NOMO-1 treated with dmso at 0.1 percent for 144 hours (cell line): ENCODE data around the gene FAM161B.
A peak's percentile ranks its signal among the peaks of the same experiment; 100 is the strongest.
"Not testable (repeated sequence)": the region's sequence is repeated elsewhere in the genome, so short reads cannot be mapped to it uniquely, and the experiment has no call there.

Experiments used
- DNase-seq: peaks from one replicate; lab custom pipeline; 2025; ENCODE audit not compliant: unreplicated experiment; lab: John Stamatoyannopoulos, UW

Gene FAM161B

DNA sequence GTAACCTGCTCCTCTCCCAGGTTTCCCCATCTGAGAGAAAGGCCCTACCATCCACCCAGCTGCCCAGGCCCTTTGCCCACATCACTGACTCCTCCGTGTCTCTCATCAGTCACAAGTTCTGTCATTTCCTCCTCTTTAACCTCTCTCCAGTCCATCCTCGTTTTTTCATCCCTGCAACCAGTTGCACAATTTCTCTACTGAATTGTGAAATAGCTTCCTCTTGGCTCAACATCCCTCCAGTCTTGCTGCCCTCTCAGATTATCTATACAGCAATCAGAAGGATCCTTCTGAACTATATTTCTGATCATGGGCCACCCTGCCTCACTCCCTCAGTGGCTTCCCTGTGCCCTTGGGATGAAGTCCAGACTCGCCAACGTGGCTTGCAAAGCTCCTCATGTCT is 6.8 kb downstream of the FAM161B start:
- DNase-seq = peak; percentile 91

DNA sequence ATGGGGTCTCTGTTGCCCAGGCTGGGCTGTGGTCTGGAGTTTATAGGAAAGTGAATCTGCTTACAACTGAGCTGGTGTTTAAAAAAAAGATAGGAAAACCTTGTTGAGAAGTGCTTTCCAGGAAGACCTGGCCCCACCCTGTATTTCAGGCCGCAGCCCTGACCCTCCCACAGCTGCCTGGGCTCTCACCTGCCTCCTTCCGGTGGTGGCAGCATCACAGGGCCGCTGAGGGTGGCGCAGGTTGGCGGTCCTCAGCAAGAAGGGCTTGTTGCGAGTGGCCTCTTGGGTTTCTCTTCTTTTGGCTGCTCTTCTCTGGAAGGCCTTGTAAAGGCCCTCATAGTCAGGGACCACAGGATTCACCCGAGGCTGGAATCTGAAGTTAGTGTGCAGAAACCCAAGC is 7.7 kb downstream of the FAM161B start:
- no peak for DNase-seq

DNA sequence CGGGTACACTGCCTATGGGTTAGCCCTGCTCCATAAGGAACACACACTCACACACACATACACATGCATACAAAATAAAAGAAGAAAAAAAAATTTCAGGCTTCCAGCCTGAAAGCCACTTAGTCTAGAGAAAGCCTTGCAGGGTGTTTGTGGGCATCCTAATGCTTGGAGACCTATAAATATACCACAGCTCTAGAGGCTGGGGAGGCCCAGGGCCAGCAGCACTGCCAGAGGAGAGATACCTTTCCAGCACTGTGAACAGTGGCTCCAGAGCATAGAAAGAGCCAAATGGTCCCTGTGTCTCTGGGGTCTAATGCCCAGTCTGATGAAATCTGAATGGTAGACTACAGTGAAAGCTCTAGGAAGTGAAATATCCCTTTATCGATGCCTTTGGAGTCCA is 12.9 kb downstream of the FAM161B start:
- DNase-seq = no peak

DNA sequence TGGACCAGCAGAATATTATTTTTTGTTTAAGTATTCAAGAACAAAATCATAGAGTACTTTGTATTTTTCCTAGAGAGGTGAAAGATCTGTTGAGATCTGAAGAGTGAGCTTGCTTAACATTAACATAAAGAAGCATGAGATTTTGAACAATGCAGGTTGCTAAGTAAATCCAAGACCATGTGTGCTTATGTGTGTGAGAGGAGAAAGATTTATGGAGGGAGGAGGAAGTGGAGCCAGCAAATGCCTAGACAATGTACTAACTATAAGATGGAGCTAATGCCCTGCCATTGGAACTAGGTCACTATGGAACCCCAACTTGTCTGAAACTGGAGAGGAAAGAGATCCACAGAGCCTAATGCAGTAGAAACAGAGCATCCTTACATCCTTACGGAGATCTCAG is 13.3 kb downstream of the FAM161B start:
- no peak for DNase-seq

DNA sequence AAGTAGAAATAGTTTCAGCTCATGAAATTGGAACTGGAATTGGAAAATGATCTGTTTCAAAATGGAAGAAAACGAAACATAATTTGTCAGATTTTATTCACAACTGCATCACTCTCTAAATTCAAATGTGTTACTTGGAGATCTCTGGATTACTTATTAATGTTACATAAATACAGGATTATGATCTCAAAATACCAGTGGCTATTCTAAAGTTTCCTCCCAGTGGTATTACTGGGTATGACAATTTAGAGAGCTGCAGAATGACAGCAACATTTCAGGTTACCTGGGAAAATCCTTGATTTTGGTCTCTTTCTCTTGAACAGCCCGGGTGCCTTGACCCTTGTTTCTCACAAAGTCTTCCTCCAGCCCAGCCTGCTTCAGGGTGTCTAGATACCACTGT is 14.2 kb downstream of the FAM161B start:
- no peak for DNase-seq

DNA sequence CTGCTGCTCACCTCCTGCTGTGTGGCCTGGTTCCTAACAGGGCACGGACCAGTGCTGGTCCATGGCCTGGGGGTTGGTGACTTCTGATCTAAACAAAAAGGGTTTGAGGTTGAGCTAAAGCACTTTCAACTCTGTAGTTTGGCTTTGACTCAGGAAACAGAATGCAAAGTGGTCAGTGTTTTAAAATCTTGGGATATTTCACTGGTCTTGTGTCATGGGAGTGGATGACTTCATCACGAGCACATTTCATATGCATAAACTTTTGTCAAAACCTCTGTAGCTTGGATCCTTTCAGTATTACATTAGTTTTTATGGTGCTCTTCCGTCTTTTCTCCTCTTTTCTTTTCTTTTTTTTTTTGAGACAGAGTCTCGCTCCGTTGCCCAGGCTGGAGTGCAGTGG is 25.6 kb downstream of the FAM161B start:
- DNase-seq = no peak

DNA sequence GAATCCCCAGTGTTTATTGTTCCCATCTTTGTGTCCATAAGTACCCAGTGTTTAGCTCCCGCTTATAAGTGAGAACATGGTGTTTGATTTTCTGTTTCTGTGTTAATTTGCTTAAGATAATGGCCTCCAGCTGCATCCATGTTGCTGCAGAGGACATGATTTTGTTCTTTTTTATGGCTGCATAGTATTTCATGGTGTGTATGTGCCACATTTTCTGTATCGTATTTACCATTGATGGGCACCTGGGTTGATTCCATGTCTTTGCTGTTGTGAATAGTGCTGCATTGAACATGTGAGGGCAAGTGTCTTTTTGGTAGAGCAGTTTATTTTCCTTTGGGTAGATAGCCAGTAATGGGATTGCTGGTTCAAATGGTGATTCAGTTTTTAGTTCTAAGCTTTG is 30.4 kb downstream of the FAM161B start:
- DNase-seq = not testable (repeated sequence)

DNA sequence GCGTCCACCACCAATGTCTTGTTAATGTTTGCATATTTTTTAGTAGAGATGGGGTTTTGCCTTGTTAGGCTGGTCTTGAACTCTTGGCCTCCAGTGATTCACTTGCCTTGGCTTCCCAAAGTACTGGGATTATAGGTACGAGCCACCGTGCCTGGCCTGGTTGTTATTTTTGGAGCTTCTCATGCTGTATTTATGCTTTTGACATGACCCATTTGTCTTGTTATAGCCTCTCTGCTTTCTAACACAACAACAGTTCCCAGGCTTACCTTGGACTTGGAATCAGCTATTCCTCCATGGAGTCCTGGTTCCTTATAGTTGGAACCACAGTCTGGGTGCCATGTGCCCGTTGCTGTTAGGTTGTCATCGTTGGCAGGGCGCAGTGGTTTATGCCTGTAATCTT is 33.6 kb downstream of the FAM161B start:
- no peak for DNase-seq

DNA sequence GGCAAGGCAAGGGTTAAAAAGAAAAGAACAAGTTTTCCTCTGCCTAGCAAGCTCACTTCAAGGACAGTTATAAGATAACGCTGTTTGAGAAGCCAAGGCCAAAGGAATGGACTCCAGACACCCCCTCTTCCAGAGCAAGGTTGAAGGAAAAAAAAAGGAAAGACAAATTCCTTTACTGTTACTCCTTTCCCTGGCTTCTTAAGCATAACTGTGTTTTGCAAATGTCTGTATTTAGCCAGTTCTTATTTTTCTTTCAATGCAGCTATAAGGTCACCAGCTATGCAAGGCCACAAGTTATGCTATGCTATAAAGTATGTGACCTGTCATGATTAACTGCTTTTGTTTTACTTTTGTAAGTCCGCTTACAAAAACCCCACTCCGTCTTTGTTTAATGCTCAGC is 36.6 kb downstream of the FAM161B start:
- DNase-seq = no peak

DNA sequence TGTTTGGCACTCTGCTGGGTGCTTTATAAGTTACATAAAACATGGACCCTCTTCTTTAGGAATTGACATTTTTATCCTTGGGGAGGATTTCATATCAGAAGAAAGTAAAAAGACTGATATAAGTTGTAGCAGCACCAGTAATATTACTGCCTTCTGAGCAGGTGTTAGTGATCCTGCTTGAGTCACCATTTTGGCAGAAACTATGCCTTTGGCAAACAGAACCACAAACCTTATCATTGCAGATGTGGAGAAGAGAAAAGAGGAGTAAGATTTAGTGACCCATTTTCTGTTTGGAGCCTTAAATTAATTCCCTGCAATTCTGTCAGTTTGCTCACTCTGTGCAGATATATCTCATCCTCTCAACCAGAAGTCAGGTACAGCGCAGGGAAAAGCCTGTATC is 40.2 kb downstream of the FAM161B start:
- no peak for DNase-seq

DNA sequence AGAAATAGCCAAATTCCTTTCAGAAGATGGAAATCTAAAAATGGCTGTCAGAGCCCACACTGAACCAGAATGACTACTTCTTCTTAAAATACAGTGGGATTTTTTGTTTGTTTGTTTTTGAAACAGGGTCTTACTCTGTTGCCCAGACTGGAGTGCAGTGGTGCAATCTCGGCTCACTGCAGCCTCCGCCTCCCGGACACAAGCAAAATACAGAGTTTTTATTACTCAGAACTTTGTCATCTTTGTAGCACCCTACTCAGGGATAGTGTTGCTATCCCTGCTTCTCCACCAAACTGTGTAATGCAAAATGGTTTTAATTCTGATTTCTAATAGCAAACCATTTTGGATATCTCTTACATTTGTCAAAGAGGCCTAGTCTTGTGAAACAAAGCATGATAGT is 46.9 kb downstream of the FAM161B start:
- DNase-seq = no peak

DNA sequence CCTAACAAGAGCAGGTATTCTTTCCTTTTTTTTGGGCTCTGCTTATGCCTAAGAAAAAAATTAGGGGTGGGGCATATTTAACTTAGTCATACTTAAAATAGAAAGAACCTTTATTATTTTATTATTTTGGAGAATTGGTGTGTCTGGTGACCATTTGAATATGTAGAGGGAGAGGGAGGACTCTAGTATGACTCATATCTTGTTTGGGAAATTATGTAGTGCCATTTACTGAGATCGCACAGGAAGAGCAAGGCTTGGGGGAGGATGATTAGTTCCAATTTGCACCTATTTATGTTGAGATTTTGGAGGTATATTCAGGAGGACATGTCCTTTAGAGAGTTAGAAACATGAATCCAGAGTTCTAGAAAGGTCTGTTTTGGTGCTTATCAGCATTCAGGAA is 53.4 kb downstream of the FAM161B start:
- DNase-seq = no peak

DNA sequence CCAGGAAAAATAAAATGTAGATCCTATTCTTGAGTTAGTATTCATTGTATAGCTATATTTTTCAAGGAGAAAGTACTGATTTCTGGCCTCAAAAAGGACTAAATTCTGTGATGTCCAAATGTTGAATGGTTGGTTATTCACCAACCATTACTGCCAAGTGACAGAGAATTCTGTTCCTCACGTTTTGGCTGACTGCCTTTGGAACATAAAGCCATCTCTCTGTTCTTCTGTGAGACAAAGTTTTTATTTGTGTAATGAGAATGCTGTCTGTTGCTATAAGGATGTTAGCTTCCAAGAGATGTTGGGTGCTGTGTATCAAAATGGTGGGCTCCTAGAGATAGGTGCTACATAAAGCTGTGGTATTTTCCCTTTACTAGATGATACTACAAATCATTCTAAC is 54.0 kb downstream of the FAM161B start:
- DNase-seq = no peak

DNA sequence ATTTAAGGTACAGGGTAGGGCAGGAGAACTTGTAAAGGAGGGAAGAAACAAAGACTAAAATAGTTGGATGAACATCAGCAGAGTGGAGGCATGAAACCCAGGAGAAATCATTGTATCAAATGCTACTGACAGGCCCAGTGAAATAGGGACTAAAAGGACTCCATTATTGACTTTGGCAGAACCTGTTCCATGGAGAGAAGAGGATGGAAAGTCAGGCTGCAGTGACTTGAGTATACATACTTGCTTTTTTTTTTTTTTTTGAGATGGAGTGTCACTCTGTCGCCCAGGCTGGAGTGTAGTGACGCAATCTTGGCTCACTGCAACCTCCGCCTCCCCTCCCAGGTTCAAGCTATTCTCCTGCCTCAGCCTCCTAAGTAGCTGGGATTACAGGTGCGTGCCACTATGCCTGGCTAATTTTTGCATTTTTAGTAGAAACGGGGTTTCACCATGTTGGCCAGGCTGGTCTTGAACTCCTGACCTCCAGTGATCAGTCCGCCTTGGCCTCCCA is 55.7 kb downstream of the FAM161B start:
- DNase-seq = not testable (repeated sequence)

DNA sequence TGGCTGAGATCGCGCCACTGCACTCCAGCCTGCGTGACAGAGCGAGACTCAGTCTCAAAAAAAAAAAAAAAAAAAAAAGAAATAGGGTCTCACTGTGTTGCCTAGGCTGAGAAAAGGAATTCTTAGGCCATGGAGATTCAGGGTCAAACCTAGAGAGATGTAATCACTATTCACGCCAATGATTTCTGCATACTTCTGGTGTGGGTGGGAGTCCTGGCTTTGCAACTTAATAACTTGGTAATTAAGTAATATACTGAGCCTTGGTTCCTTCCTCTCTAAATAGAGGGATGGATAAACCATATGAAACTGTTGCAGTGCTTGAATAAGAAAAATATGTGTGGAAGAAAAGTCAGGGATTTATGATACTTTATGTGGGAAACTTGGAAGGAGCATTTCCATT is 60.5 kb downstream of the FAM161B start:
- no peak for DNase-seq

DNA sequence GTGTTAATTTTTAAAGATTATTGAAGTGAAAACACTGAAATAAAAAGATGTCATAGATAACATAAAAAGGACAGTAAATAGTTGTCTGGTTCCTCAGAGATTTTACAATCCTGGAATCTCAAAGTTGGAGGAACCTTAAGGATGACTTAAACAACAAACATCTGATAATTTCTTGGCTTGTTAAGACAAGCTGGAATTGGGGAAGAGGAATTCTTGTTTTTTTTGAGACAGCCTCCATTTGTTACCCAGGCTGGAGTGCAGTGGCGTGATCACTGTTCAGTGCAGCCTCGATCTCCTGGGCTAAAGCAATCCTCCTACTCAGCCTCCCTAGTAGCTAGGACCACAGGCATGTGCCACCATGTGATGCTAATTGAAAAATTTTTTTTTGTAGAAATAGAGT is 60.9 kb downstream of the FAM161B start:
- DNase-seq = no peak

DNA sequence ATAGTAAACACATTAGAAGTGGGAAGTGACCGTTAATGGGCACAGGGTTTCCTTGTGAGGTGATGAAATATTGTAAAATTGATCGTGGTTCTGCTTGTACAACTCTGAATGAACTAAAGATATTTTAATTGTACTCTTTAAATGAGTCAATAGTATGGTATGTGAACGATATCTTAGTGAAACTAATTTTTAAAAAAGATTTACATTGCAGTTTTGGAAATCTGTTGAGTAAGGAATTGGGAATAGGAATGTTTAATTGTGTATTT is 61.5 kb downstream of the FAM161B start:
- no peak for DNase-seq

DNA sequence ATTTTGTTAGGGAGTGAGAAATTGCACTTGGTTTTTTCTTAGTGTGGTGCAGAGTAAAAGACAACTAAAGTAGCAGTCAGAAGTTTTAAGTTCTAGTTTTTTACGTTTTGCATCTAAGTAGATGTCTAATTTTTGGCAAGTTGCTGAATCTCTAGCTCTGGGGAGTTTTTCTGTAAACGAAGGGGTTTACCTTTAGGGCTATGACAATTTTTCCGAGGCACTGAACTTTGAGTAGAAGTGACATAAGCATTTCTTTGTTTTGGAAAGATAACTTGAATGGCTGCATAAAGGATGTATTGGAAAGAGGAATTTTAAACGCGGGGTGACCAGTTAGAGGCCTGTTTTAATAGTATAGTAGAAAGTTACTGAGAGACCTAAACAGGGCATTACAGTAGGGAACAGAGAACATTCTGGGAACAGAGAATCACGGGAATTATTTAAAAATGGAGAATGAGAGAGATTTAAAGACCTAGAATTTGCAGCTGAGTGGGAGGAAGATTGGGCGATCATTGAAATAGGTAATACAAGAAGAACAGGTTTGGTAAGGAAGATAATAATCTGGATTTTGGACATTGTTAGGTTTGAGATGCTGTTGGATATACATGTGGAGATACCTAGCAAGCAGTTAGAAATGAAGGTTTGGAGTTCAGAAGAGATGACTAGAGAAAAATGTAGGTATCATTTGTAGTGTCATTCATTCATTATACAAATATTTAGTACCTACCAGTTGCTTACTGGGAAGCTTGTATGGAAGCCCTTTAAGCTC is 62.0 kb downstream of the FAM161B start:
- DNase-seq = no peak

DNA sequence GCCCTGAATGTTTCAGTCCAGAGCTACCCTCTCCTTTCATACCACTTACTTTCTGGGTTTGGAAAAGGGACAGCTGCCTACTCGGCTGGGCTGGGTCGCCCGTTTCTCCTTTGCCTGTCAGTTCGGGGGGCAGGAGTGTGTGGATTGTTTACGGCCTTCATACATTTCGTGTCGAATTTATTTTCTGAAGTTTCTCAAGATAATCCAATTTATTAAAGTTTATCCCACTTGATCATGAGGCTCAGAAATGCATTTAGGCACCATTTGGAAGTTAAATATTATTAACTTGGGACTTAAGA is 62.6 kb downstream of the FAM161B start:
- no peak for DNase-seq

DNA sequence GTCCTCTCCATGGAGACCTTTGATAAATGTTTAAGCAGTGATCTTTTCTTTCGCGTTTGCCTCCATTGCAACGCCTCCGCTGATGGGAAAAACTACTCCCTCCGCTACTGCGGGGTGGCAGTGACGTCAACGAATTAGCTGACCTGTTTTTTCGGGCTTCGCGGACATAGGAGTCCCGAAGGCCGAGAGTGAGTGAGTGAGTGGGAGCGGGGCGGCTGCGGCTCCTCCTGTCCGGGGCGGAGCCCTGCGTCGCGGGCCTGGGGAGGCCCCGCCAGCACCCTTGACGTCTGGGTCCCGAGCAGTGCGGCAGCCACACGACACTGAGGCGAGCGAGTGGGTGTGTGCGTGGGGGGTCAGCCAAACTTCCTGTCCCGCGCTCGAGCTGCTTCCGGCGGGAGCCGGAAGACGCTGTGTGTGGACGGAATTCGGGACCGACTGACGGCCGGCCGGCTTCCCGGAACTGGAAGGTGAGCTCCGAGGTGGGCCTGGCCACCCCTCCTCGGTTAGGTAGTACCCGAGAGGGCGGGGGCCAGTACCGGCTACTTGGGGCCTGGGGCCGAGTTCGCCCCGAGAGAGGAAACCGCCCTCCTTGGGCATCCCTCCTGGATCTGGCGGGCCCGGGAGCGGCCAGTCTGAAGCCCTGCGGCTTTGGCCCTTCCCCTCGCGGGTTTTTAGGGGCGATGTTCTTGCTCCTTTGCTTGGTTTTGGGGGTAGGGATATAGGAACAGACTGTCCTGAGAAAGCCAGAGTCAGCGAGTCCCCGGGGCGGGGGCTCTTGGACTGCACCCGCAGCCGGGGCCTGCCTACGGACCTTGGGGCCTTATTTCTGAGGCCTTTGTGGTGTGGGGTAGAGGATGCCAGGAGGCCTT is 63.2 kb downstream of the FAM161B start, which contains the start of gene ZNF410:
Gene ZNF410, plus strand, starts transcription at position 411 of the 869 bp plus-strand sequence. CDS start 5,317 bp downstream, outside the sequence.
- DNase-seq = peak; percentile 90

DNA sequence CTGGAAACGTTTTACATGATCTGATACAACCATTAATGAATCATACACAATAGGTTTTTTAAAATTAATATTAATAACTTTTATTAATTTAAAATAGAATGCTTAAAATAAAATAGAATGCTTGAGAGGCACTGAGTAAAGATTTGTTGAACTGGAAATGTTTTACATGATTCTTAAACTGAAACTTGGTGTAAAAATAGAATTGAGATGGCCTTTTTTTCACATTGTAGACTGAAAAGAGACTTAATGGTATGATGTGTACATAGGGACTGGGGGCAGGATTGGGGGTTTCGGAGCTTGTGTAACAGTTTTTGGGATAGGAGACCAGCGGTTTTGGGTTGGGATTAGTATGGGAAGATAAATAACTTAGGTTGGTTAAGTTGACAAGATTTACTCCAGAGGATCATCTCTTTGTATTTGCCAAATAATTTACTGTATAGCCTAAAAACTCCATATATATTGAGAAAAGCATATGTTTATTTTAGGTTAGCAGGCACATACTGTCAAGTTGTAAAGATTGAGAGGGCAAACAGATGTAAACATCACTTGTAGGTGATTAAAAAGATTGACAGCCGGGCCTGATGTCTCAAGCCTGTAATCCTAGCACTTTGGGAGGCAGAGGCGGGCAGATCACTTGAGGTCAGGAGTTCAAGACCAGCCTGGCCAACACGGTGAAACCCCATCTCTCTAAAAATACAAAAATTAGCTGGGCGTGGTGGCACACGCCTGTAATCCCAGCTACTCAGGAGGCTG is 65.3 kb downstream of the FAM161B start:
- no peak for DNase-seq
